Astrocyte (in vitro differentiated cells and primary cell): Measurements from ENCODE around the gene MAVS.

Source experiments
- CTCF ChIP-seq: IDR thresholded peaks from 2 replicates; pipeline ENCODE4 v1.5.1; 2011; ENCODE audit warnings: low read depth, mild to moderate bottlenecking, inconsistent platforms, low read length, moderate library complexity; ENCODE audit not compliant: insufficient read depth
- EZH2 ChIP-seq: IDR thresholded peaks from 2 replicates; pipeline ENCODE4 v1.6.1; 2012; ENCODE audit warnings: mild to moderate bottlenecking, low read length, inconsistent platforms; ENCODE audit not compliant: insufficient read depth

GRCh38 chr20:3904224-3904623 is 57.6 kb downstream of the MAVS start:
- TF ChIP-seq CTCF (no peak), EZH2 (no peak)
